HepG2 (cell line): ENCODE measurements around the gene APOC3. TPM values are rescaled to one million over a fixed set of nuclear protein-coding genes. Genes with fewer than 3 reads are reported as not detected.

Source experiments
- ARID3A ChIP-seq: IDR thresholded peaks from 2 replicates; pipeline ENCODE4 v1.6.1; 2012; ENCODE audit warnings: low read depth, low read length, improper control_type of control experiment
- ATF3 ChIP-seq: sonication (generic); formaldehyde crosslinking; IDR thresholded peaks from 2 replicates; pipeline ENCODE4 v1.4.0; 2020; ENCODE audit warnings: missing genetic modification reagents
- DDIT3 ChIP-seq: sonication (generic); formaldehyde crosslinking; IDR thresholded peaks from 2 replicates; pipeline ENCODE4 v1.4.0; 2020; ENCODE audit warnings: mild to moderate bottlenecking, missing genetic modification reagents
- DNMT3B ChIP-seq: conservative IDR thresholded peaks from 2 replicates; pipeline ENCODE4 v1.6.1; 2016; ENCODE audit warnings: missing biosample characterization, control low read depth
- FOXA1 ChIP-seq, 2 experiments: fragments of 450-650 bp in 1 of 2; sonication (generic) in 1 of 2; formaldehyde crosslinking in 1 of 2; IDR thresholded peaks; 2 replicates each; pipeline versions ENCODE4 v1.4.0 to v1.6.1; 2016 to 2020; ENCODE audit warnings: missing genetic modification reagents in 1 of 2
- GATAD1 ChIP-seq: IDR thresholded peaks from 2 replicates; pipeline ENCODE4 v1.6.1; 2016; ENCODE audit warnings: missing genetic modification reagents, missing compliant biosample characterization
- JARID2 ChIP-seq: sonication (generic); formaldehyde crosslinking; IDR thresholded peaks from 2 replicates; pipeline ENCODE4 v1.8.1; 2023; ENCODE audit warnings: missing genetic modification reagents, inconsistent platforms; ENCODE audit not compliant: insufficient replicate concordance
- KLF11 ChIP-seq: IDR thresholded peaks from 2 replicates; pipeline ENCODE4 v1.6.1; 2016; ENCODE audit warnings: missing compliant biosample characterization
- MEIS2 ChIP-seq: sonication (generic); formaldehyde crosslinking; IDR thresholded peaks from 2 replicates; pipeline ENCODE4 v1.9.0; 2021; ENCODE audit warnings: mild to moderate bottlenecking, missing genetic modification reagents
- MLX ChIP-seq: IDR thresholded peaks from 2 replicates; pipeline ENCODE4 v1.6.1; 2016
- NFE2L2 ChIP-seq: fragments of 150-350 bp; IDR thresholded peaks from 2 replicates; pipeline ENCODE4 v1.6.1; 2014; ENCODE audit warnings: low read length
- PTBP1 ChIP-seq: fragments of 200-400 bp; formaldehyde crosslinking; IDR thresholded peaks from 2 replicates; pipeline ENCODE4 v1.6.1; 2018; ENCODE audit warnings: low read length, low read depth; ENCODE audit not compliant: poor library complexity, severe bottlenecking
- REL ChIP-seq: sonication (generic); formaldehyde crosslinking; conservative IDR thresholded peaks from 2 replicates; pipeline ENCODE4 v1.8.0; 2022; ENCODE audit warnings: mild to moderate bottlenecking, missing genetic modification reagents, moderate library complexity
- SKIL ChIP-seq: sonication (generic); formaldehyde crosslinking; IDR thresholded peaks from 2 replicates; pipeline ENCODE4 v1.8.0; 2022; ENCODE audit warnings: missing genetic modification reagents, mild to moderate bottlenecking, moderate library complexity, borderline replicate concordance
- SMC3 ChIP-seq: IDR thresholded peaks from 2 replicates; pipeline ENCODE4 v1.6.1; 2011; ENCODE audit warnings: low read length, improper control_type of control experiment
- SOX5 ChIP-seq: IDR thresholded peaks from 2 replicates; pipeline ENCODE4 v1.6.1; 2016; ENCODE audit warnings: borderline replicate concordance
- TCF7L2 ChIP-seq: IDR thresholded peaks from 2 replicates; pipeline ENCODE4 v1.6.1; 2011; ENCODE audit warnings: mild to moderate bottlenecking, low read depth, low read length, moderate library complexity
- ZEB1 ChIP-seq: IDR thresholded peaks from 2 replicates; pipeline ENCODE4 v1.6.1; 2012; ENCODE audit warnings: mild to moderate bottlenecking, low read depth, inconsistent platforms; ENCODE audit not compliant: insufficient replicate concordance
- ZNF160 ChIP-seq: sonication (generic); formaldehyde crosslinking; IDR thresholded peaks from 2 replicates; pipeline ENCODE4 v1.8.0; 2022; ENCODE audit warnings: mild to moderate bottlenecking, inconsistent platforms, missing genetic modification reagents
- ZNF274 ChIP-seq: sonication (generic); formaldehyde crosslinking; IDR thresholded peaks from 2 replicates; pipeline ENCODE4 v1.5.1; 2020; ENCODE audit warnings: mild to moderate bottlenecking, missing genetic modification reagents
- ZNF468 ChIP-seq: sonication (generic); formaldehyde crosslinking; IDR thresholded peaks from 2 replicates; pipeline ENCODE4 v1.8.0; 2022; ENCODE audit warnings: mild to moderate bottlenecking, moderate library complexity, missing genetic modification reagents
- ZNF530 ChIP-seq: sonication (generic); formaldehyde crosslinking; IDR thresholded peaks from 2 replicates; pipeline ENCODE4 v1.5.0; 2020; ENCODE audit warnings: low read depth, mild to moderate bottlenecking, missing genetic modification reagents
- ZNF570 ChIP-seq: sonication (generic); formaldehyde crosslinking; IDR thresholded peaks from 2 replicates; pipeline ENCODE4 v1.4.0; 2020; ENCODE audit warnings: mild to moderate bottlenecking, missing genetic modification reagents, borderline replicate concordance
- ZNF580 ChIP-seq: IDR thresholded peaks from 2 replicates; pipeline ENCODE4 v1.6.1; 2016; ENCODE audit warnings: low read depth, borderline replicate concordance
- ZNF619 ChIP-seq: sonication (generic); formaldehyde crosslinking; IDR thresholded peaks from 2 replicates; pipeline ENCODE4 v1.4.0; 2020; ENCODE audit warnings: mild to moderate bottlenecking, missing genetic modification reagents
- ZNF776 ChIP-seq: sonication (generic); formaldehyde crosslinking; IDR thresholded peaks from 2 replicates; pipeline ENCODE4 v1.4.0; 2020; ENCODE audit warnings: mild to moderate bottlenecking, missing genetic modification reagents
- ZNF83 ChIP-seq: sonication (generic); formaldehyde crosslinking; IDR thresholded peaks from 2 replicates; pipeline ENCODE4 v1.4.0; 2020; ENCODE audit warnings: missing genetic modification reagents, mild to moderate bottlenecking, borderline replicate concordance
- polyA plus RNA-seq, 8 experiments: library from polyadenylated mRNA; depleted of rRNA in 3 of 8; stranded (reverse) in 7 of 8; unstranded in 1 of 8; fragments of >200 nt; fragmentation: Illumina TruSeq in 4 of 8; extraction: Trizol in 4 of 8; gene quantifications; 2 replicates each; pipeline versions ENCODE4 v1.2.1 to v1.2.3, GENCODE V29; 2011 to 2016; ENCODE audit warnings: low read depth in 4 of 8, missing spikeins in 1 of 8, mixed read lengths in 1 of 8; ENCODE audit not compliant: insufficient read depth in 1 of 8
- total RNA-seq, 5 experiments: library from RNA; depleted of rRNA; stranded (reverse); fragments of >200 nt; fragmentation: Illumina TruSeq; extraction: Trizol; gene quantifications; 2 replicates each; pipeline ENCODE4 v1.2.3, GENCODE V29; 2016; ENCODE audit warnings: low read depth in 1 of 5

Gene APOC3
- total and polyA plus RNA-seq, 2 of the 13 experiments (the other 11 are each of a cell fraction or from before 2014, with no cell fraction given), result 314 to 687 TPM

GRCh38 chr11:116787786-116788486 is 41.8 kb upstream of the APOC3 start, which contains the start of gene ZPR1 (continued):
- no peak for TF ChIP-seq ARID3A
- no peak for TF ChIP-seq JARID2 (CRISPR knock-in tag)
- TF ChIP-seq MEIS2 (CRISPR knock-in tag), result no peak
- no peak for TF ChIP-seq SMC3
- TF ChIP-seq TCF7L2, result no peak
- no peak for TF ChIP-seq FOXA1 (IDR thresholded peaks at IDR 0.05)
- no peak for TF ChIP-seq FOXA1 (CRISPR knock-in tag; IDR thresholded peaks at IDR 0.05)
- TF ChIP-seq DDIT3 (CRISPR knock-in tag), result no peak
- TF ChIP-seq ZNF160 (CRISPR knock-in tag), result no peak; the same call in 1 of the 2 replicates
- TF ChIP-seq SKIL (CRISPR knock-in tag), result no peak
- TF ChIP-seq REL (CRISPR knock-in tag), result 0 out of 2 replicates have a peak, but pooled peaks have one; percentile 19
- no peak for TF ChIP-seq ZNF570 (CRISPR knock-in tag)
- TF ChIP-seq ZNF468 (CRISPR knock-in tag), result no peak
- no peak for TF ChIP-seq ZNF274 (CRISPR knock-in tag)
- no peak for TF ChIP-seq ATF3
- TF ChIP-seq DNMT3B (CRISPR knock-in tag), result no peak
- TF ChIP-seq ZNF580 (CRISPR knock-in tag), result peak; percentile 72; the same call in 1 of the 2 replicates
- peak; percentile 78 for TF ChIP-seq GATAD1
- no peak for TF ChIP-seq ZNF619
- peak; percentile 78; the same call in 1 of the 2 replicates for TF ChIP-seq ZNF776 (CRISPR knock-in tag)
- TF ChIP-seq PTBP1, result no peak
- no peak for TF ChIP-seq ZNF530 (CRISPR knock-in tag)
- TF ChIP-seq KLF11 (CRISPR knock-in tag), result no peak
- no peak for TF ChIP-seq ZNF83 (CRISPR knock-in tag)
- no peak for TF ChIP-seq ZEB1
- 0 out of 2 replicates have a peak, but pooled peaks have one; percentile 14 for TF ChIP-seq MLX (CRISPR knock-in tag)
- no peak for TF ChIP-seq SOX5 (CRISPR knock-in tag)
- no peak for TF ChIP-seq NFE2L2
